ENCODE measurements around the gene ITGA7. TPM values are rescaled to one million over a fixed set of nuclear protein-coding genes. Genes with fewer than 3 reads are reported as not detected.

ITGA7 gene
- total RNA-seq, 4 donors from 2014 or later = 101 to 207 (median 156) TPM

DNA sequence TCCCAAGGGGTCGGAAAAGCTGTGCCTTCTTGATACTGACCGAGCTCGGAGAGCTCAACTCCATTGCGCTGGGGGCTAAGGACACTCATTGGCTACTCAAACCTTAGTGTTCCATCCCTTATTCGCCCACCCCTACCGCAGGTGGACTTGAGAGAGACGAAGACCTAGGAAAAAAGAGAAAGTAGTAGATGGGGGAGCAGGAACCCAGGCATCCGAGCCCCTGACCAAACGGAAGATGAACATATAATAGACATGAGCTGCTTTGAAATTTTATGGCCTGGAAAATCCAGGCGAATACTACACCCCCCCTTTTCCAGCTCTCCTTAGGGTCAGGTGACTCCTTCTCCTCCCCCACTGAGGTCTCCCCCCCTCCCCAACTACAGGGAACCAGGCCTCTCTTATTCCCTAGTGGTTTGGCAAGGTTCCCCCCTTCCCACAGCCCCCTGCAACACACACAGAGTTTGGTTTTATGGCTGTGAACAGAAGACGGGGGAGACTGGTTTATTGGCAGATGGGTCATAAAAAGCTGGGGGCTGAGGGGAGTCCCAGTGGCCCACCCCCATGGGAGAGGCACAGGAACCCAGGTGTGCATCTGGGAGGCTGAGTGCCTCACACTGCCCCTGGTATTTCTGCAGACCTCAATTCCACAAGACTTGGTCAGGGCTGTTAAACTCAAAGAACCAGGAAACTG, 36.8 kb upstream of the ITGA7 start:
- TF ChIP-seq, protein P1, sequence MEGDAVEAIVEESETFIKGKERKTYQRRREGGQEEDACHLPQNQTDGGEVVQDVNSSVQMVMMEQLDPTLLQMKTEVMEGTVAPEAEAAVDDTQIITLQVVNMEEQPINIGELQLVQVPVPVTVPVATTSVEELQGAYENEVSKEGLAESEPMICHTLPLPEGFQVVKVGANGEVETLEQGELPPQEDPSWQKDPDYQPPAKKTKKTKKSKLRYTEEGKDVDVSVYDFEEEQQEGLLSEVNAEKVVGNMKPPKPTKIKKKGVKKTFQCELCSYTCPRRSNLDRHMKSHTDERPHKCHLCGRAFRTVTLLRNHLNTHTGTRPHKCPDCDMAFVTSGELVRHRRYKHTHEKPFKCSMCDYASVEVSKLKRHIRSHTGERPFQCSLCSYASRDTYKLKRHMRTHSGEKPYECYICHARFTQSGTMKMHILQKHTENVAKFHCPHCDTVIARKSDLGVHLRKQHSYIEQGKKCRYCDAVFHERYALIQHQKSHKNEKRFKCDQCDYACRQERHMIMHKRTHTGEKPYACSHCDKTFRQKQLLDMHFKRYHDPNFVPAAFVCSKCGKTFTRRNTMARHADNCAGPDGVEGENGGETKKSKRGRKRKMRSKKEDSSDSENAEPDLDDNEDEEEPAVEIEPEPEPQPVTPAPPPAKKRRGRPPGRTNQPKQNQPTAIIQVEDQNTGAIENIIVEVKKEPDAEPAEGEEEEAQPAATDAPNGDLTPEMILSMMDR (IDR thresholded peaks at IDR 0.05) = no peak
- ATAC-seq (ENCODE audit: low FRiP score) = no peak
- no peak for DNase-seq (ENCODE audit: low spot score)

DNA sequence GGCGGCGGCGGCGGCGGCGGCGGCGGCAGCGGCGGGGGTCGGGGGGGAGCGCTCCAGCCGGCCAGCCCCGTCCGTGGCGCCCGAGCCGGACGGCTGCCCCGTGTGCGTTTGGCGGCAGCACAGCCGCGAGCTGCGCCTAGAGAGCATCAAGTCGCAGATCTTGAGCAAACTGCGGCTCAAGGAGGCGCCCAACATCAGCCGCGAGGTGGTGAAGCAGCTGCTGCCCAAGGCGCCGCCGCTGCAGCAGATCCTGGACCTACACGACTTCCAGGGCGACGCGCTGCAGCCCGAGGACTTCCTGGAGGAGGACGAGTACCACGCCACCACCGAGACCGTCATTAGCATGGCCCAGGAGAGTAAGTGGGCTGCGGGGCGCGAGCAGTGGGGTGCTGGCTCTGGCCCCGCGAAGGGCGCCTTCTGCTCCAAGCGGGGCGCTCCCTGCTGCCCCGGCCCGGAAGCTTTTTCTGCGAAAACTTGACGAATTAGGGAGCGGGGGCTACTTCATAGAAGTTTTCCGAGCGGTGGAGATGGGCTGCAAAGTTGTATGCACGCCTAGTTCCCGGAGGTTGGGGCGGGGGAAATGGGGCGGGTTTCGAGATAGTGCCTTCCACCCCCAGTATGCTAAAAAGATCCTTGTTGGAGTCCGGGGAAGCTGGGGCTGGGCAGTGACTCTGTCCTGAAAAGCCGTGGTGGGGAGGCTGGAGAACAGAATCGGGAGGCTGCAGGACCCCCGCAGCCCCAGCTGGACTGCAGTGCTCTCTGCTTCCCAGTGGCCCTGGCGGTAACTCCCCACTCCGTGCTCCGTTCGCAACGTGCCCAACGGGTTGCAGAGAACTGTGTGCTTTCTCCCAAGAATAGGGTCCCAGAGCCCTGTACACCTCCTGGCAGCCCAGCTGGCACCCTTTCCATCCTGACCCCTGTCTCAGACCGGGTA, 36.0 kb upstream of the ITGA7 start:
- ATAC-seq (ENCODE audit: low FRiP score) (peak; percentile 33), DNase-seq (ENCODE audit: low spot score) (no peak)
- TF ChIP-seq, protein P1 (IDR thresholded peaks at IDR 0.05) = no peak

DNA sequence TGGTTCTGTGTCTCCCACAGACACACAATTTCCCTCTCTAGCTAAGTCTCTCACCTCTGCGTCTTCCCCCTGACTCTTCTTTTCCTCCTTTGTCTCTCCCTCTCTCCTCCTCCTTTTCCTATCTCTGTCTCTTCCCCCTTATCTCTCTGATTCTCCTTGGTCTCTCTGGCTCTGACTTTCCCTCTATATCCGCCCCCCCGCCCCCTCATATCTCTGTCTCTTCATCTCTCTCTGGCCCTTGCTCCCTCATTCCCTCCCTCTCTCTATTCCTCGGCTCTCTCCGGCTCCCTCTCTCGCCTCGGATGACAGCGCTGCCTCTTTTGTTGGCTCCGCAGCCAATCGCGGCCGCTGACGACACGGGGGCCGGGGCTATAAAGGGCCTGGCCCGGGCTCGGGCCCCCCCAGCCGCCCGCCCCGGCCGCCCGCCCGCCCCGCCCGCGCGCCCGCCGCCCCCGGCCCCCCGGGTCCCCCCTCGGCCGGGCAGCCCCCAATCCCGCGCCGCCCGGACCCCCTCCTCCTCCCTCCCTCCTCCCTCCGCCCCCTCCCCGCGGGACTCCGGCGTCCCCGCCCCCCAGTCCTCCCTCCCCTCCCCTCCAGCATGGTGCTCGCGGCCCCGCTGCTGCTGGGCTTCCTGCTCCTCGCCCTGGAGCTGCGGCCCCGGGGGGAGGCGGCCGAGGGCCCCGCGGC, 35.2 kb upstream of the ITGA7 start, which contains the start of gene GDF11:
Gene GDF11, plus strand, starts transcription at position 404 of the 687 bp plus-strand sequence. Its CDS starts 195 bp downstream, at position 599.
- ATAC-seq (ENCODE audit: low FRiP score) (peak; percentile 73), DNase-seq (ENCODE audit: low spot score) (no peak)
- TF ChIP-seq, protein P1 (IDR thresholded peaks at IDR 0.05) = no peak

DNA sequence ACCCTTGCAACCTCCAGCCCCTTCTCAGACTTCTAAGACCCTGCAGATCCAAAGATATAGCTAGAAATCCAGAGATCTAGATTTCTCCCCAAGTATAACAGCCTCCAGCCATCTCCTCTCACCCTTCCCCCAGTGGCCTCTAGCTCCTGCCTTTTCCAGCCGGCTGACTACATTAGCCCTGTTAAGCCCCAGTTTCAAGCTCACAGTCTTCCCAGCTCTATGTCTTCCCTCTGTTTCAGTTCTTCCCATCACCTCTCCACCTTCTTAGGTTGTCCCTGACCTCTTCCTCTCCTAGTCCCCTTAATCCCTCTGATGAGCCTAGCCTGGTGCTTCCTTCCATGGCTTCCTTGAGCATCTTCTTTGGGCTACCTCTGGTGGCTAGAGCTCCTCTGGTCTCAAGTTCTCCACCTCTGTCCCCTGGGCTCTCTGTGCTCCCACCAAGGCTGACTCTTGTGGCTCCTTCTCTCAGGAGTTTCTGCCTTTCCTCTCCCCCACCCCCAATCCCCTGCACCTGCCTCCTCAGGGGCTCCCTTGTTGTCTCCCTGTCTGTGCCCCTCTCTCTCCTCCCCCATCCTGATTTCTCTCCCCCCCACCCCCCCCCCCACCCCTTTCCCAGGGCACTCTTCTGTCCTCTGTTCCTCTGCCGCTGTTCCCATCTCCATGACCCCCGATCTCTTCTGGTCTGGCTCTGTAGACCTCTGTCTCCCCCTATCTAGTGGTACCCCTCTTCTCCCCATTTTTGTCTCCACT, 34.4 kb upstream of the ITGA7 start:
- TF ChIP-seq, protein P1 (IDR thresholded peaks at IDR 0.05) = no peak
- no peak for DNase-seq (ENCODE audit: low spot score)
- no peak for ATAC-seq (ENCODE audit: low FRiP score)

DNA sequence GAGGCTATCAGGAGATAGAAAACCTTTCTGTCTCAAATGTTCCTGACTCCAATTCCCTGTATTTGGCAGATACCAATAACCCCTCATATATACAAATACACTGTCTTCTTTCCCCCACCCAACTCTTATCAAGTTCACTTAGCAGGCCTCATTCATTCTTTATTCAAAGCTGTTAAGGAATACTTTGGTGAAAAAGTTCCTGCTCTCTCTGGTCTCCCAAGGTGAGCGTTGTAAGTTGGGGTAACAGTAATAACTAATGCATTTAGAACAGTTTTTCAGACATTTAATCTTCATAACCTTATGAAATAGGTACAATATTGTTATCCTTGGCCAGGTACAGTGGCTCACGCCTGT, 31.3 kb upstream of the ITGA7 start:
- no peak for DNase-seq (ENCODE audit: low spot score)
- TF ChIP-seq, protein P1 (IDR thresholded peaks at IDR 0.05) = no peak
- no peak for ATAC-seq (ENCODE audit: low FRiP score)

All from omental fat pad (tissue), 4 donors.